Erythroblast (primary cell): ENCODE results near the gene DHRS2.

Experiments
- GATA1 ChIP-seq: IDR thresholded peaks from 2 replicates; pipeline ENCODE4 v1.6.1; 2011; ENCODE audit warnings: low read depth, mild to moderate bottlenecking, control low read depth, low read length, moderate library complexity
- POLR2A ChIP-seq: IDR thresholded peaks from 2 replicates; pipeline ENCODE4 v1.6.1; 2011; ENCODE audit warnings: mild to moderate bottlenecking, low read length

DNA sequence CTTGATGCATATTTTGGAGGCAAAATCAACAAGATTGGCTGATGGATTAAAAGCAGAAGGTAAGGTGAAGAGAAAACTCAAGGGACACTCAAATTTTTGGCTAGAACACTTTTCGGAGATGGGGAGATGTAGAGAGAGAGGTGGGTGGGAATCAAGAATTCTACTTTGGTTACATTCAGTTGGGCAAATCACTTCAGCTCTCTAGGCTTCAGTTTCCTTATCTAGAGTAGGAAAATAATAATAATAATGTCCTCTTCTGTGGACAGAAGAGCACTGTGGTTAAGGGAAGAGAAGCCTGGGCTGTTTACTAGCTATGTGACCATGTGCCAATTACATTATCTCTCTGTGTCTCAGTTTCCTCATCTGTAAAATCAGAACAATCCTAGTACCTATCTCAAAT is 23.4 kb upstream of the DHRS2 start:
- TF ChIP-seq POLR2A (no peak), GATA1 (no peak)
